ENCODE results near the gene ODAD2. TPM values are rescaled to one million over a fixed set of nuclear protein-coding genes. Genes with fewer than 3 reads are reported as not detected.

ODAD2 gene
- total and polyA plus RNA-seq, 12 donors, result 0.41 to 1.7 (median 1.0) TPM; not detected in 5

- no peaks in the 10 kb centered on the region for H3K36me3 ChIP-seq
- no peaks in the 10 kb centered on the region for H3K4me1 ChIP-seq
- peaks cover 0 to 22% (median 0%) of the 10 kb centered on the region in 7 donors for H3K27me3 ChIP-seq
- no peak overlapping the region for H3K4me3 ChIP-seq
- intact Hi-C loops (cut with DNase I), result no loop called here
- TF ChIP-seq CTCF (IDR thresholded peaks at IDR 0.05), result no peak
- H3K27ac ChIP-seq, result no peak overlapping the region
- ATAC-seq, result no peak
- no peaks in the 10 kb centered on the region for H3K9me3 ChIP-seq
- WGBS, 2 donors, result 66 to 70% methylated on average over 4 of the region's 4 CpGs
- no peak for DNase-seq
Measured at GRCh38 chr10:27805180-27805579, 193.7 kb downstream of the ODAD2 start.

GRCh38 chr10:27804136-27804535 is 194.7 kb downstream of the ODAD2 start:
- H3K27me3 ChIP-seq, result peaks cover 0 to 22% (median 0%) of the 10 kb centered on the region in 7 donors
- no peaks in the 10 kb centered on the region for H3K36me3 ChIP-seq
- no peak for ATAC-seq
- no peak for DNase-seq
- no peak overlapping the region for H3K27ac ChIP-seq
- no peaks in the 10 kb centered on the region for H3K9me3 ChIP-seq
- H3K4me1 ChIP-seq, result no peaks in the 10 kb centered on the region
- intact Hi-C loops (cut with DNase I), result no loop called here
- TF ChIP-seq CTCF (IDR thresholded peaks at IDR 0.05), result no peak
- H3K4me3 ChIP-seq, result no peak overlapping the region
- 65 to 70% methylated on average over 7 of the region's 7 CpGs for WGBS, 2 donors

GRCh38 chr10:27801171-27801785 is 197.6 kb downstream of the ODAD2 start:
- intact Hi-C loops (cut with DNase I), result no loop called here
- Histone ChIP-seq H3K27me3 (peaks cover 0 to 22% (median 0%) of the 10 kb centered on the region in 7 donors), H3K27ac (no peak overlapping the region), H3K4me1 (no peaks in the 10 kb centered on the region), H3K4me3 (no peak overlapping the region), H3K36me3 (no peaks in the 10 kb centered on the region), H3K9me3 (no peaks in the 10 kb centered on the region)
- WGBS, 2 donors, result 86 to 92% methylated on average over 3 of the region's 3 CpGs
- DNase-seq (no peak), ATAC-seq (no peak)
- no peak for TF ChIP-seq CTCF (IDR thresholded peaks at IDR 0.05)

GRCh38 chr10:27799046-27799445 is 199.8 kb downstream of the ODAD2 start:
- no peak for ATAC-seq
- Histone ChIP-seq H3K36me3 (no peaks in the 10 kb centered on the region), H3K9me3 (no peaks in the 10 kb centered on the region), H3K4me1 (no peaks in the 10 kb centered on the region), H3K27ac (no peak overlapping the region), H3K27me3 (peaks cover 0 to 16% (median 0%) of the 10 kb centered on the region in 7 donors), H3K4me3 (no peak overlapping the region)
- no peak for DNase-seq
- intact Hi-C loops (cut with DNase I), result loop anchor here in 1 of 10 donors (1.0 kb wide), 1 partner anchor 9 kb away; no protein-coding TSS in a partner anchor
- 56 to 61% methylated on average over 3 of the region's 3 CpGs for WGBS, 2 donors
- no peak for TF ChIP-seq CTCF (IDR thresholded peaks at IDR 0.05)

Data from heart right ventricle (tissue), 16 donors.